Aortic smooth muscle cell (primary cell): ENCODE data around the gene GBA2. TPM values are rescaled to one million over a fixed set of nuclear protein-coding genes. Genes with fewer than 3 reads are reported as not detected.

Source experiments
- total RNA-seq: library from RNA; depleted of rRNA; stranded (reverse); fragments of >200 nt; gene quantifications from 2 replicates; pipeline ENCODE4 v1.2.3, GENCODE V29; 2014

GBA2 gene
- 21.4 and 29.0 TPM in 2 replicates for total RNA-seq

DNA sequence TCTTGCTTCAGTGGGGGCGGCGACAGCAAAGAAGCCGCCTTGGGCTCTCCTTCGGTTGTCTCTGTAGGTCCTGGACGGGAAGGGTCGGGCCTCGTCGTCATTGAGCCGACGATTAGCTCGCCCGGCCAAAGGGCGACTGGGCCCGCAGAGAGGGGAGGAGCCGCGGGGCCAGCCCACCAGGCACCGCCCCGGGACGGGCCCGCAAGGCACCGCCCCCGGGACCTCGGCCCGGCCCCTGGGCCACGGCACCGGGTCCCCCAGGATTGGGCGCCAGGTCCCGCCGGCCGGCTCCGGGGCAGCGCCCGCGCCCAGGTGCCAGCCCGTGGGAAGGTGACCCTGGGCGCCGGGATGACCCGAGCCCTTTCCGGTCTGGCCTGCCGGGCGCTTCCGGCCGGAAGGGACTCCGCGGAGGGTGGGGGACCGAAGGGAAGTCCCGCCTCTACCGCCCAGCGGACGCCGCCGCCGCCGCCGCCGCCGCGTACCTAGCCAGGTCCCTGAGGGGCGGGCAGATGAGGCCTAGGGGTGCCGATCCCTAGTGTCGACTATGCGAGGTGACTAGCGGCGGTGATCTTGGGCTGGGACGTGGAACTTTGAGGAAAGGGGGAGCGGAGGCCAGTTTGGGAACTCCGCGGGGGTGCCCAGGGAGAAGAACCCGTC, at the start of gene GBA2, which contains the start of gene RGP1:
Gene GBA2, minus strand, starts transcription at position 371 of the 657 bp plus-strand sequence. CDS start 524 bp downstream, outside the sequence.
Gene RGP1, plus strand, starts transcription at position 430 of the 657 bp plus-strand sequence. CDS start 469 bp downstream, outside the sequence.

DNA sequence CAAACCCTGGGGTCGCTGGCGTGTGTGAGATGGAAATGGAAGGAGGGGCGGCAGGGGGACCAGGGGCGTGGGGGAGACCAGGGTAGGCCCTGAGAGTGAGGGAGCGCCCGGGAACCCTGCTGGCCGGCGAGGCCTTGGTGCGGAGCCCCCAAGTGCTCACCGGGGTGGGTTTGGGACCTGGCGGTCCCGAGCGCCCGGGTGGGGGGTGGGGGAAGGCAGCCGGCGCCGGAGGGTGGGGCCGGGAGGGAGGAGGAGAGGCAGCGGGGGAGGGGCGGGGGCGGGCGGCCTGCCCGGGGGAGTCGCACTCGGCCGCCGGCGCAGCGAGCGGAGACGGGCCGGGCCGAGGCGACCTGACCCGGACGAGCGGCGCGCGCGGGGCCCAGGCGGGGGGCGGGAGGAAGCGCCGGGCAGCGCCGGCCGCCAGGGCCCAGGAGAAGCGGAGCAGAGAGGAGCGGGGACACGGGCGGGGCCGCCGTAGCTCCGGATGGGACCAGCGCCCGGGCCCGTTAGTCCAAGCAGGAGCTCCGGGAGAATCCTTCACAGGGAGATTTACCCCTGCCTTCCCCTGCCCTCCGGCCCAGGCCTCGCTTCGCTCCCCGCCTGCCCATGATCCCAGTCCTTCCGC, 42.4 kb upstream of the GBA2 start, which contains the start of gene NPR2:
Gene NPR2, plus strand, starts transcription at position 295 of the 625 bp plus-strand sequence. CDS start 818 bp downstream, outside the sequence.

DNA sequence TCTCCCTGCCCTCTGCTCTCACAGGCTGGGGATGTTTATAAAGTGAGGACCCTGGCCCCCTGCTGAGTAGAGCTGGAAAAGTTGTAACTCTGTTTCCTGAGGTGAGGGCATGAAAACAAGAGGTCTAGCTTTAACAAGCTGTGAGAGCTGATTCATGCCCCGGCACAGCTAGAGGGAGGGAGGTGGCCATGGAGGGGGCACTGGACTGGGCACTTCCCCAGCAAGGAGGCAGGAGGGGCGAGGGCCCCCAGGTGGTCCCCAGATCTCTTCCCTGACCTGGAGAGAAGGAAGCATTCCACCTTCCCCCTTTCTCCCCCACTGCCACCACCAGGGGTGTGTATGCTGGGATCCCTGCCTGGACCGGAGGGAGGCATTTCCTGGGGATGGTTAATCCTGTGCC, 5.2 kb upstream of the GBA2 start, which contains the start of gene MSMP:
Gene MSMP, minus strand, starts transcription at position 13 of the 400 bp plus-strand sequence. CDS start 147 bp downstream, outside the sequence.

DNA sequence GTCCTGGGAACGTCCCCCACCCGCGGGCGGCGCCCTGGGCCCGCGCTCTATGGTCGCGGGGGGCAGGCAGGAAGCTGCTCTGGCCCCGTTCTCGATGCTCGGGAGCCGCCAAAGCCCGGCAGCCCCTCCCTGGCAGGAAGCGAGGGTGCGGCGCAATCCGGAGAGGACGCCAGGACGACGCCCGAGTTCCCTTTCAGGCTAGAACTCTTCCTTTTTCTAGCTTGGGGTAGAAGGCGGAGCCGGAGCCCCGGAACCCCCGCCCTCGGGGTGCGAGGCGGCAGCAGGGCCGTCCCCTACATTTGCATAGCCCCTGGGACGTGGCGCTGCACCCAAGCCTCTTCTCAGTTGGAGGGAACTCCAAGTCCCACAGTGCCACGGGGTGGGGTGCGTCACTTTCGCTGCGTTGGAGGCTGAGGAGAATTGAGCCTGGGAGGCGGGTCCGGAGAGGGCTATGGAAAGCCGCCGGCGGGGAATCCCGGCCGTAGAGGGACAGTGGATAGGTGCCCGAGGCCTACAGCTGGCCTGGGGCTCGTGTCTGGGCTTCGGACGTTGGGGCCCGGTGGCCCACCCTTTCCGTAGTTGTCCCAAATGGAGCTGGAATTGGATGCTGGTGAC, 16.7 kb downstream of the GBA2 start, which contains the start of the genes CREB3 and TLN1:
Gene CREB3, plus strand, starts transcription at position 482 of the 615 bp plus-strand sequence. Its CDS starts 107 bp downstream, at position 589.
Gene TLN1, minus strand, starts transcription at position 11 of the 615 bp plus-strand sequence. CDS start 6,501 bp downstream, outside the sequence.

DNA sequence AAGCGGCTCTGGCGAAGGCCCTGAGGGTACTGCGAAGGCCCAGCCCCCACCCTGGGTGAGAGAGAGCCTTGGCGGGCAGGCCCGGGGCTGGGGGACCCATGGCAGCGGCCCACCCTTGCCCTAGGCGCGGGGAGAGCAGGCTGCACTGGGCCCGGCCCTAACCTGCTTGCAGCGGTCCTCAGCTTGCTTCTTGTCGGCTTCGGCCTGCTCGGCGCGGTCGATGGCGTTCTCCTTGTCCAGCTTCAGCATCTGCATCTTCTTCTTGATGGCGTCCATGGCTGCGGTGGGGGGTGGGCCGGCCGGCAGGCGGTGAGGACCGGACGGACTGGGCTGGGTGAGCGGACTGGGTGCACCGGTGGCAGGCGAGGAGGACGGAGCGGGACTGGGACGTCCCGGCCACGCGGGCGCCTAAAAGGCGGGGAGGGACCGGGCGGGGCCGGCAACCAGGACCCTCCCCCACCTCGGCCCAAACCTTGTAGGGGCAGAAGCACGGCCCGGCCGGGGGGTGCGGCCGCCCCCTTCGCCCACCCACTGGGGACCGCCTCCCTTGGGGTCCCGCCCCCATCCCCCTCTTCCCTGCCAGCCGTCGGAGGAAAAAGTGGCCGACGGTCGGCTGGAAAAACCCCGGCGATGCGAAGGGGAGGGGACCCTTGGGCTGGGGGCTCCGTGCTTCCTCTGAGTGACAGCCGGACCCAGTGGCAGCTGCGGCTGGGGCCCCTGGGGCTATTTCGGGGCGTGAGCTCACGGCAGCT, 59.3 kb downstream of the GBA2 start, which contains the start of gene TPM2:
Gene TPM2, minus strand, starts transcription at position 384 of the 752 bp plus-strand sequence. Its CDS starts 108 bp downstream, at position 276.

Other genes with a start within 250 kb of the GBA2 start
- 8.2 and 9.6 TPM in 2 replicates for gene TESK1, start 144.0 kb downstream of the GBA2 start, total RNA-seq
- 1.1 TPM in 2 replicates for gene CD72, start 130.8 kb downstream of the GBA2 start, total RNA-seq
- gene SIT1, start 98.3 kb downstream of the GBA2 start, total RNA-seq: 0.25 and 0.53 TPM in 2 replicates
- 33,640 and 43,179 TPM in 2 replicates for gene RMRP, start 91.2 kb downstream of the GBA2 start, total RNA-seq
- gene CCDC107, start 90.9 kb downstream of the GBA2 start, total RNA-seq: 16.1 and 19.0 TPM in 2 replicates
- 0.44 and 0.53 TPM in 2 replicates for gene ARHGEF39, start 84.0 kb downstream of the GBA2 start, total RNA-seq
- not detected in 2 replicates for gene CA9, start 75.3 kb downstream of the GBA2 start, total RNA-seq
- 805 and 904 TPM in 2 replicates for gene TPM2, start 59.3 kb downstream of the GBA2 start, total RNA-seq
- gene TLN1, start 17.0 kb downstream of the GBA2 start, total RNA-seq: 322 and 363 TPM in 2 replicates
- 79.8 and 82.0 TPM in 2 replicates for gene CREB3, start 16.6 kb downstream of the GBA2 start, total RNA-seq
- gene RGP1, start 59 bp upstream of the GBA2 start, total RNA-seq: 13.6 and 17.5 TPM in 2 replicates
- gene MSMP, start 5.0 kb upstream of the GBA2 start, total RNA-seq: 0.31 and 1.6 TPM in 2 replicates
- gene NPR2, start 42.4 kb upstream of the GBA2 start, total RNA-seq: 21.5 and 34.6 TPM in 2 replicates
- gene SPAG8, start 63.0 kb upstream of the GBA2 start, total RNA-seq: 1.7 TPM in 2 replicates
- gene HINT2, start 65.8 kb upstream of the GBA2 start, total RNA-seq: 38.2 and 39.0 TPM in 2 replicates
- not detected in 2 replicates for gene FAM221B, start 79.5 kb upstream of the GBA2 start, total RNA-seq
- gene TMEM8B, start 80.0 kb upstream of the GBA2 start, total RNA-seq: 2.0 and 3.0 TPM in 2 replicates
- not detected in 2 replicates for gene OR13J1, start 121.2 kb upstream of the GBA2 start, total RNA-seq
- 1.3 and 2.2 TPM in 2 replicates for gene HRCT1, start 157.0 kb upstream of the GBA2 start, total RNA-seq
- gene SPAAR, start 160.3 kb upstream of the GBA2 start, total RNA-seq: 0.12 and 0.26 TPM in 2 replicates
- gene OR2S2, start 208.9 kb upstream of the GBA2 start, total RNA-seq: not detected in 2 replicates